ENCODE measurements around the gene PAQR7.

PAQR7 gene

GRCh38 chr1:25813734-25814471, 61.6 kb downstream of the PAQR7 start:
- no peaks in the 10 kb centered on the region for H3K79me2 ChIP-seq (ENCODE audit: control insufficient read depth, low read length)
- no peaks in the 10 kb centered on the region for H3K27me3 ChIP-seq (ENCODE audit: control insufficient read depth, low read length)
- no peaks in the 10 kb centered on the region for H4K20me1 ChIP-seq (ENCODE audit: control insufficient read depth, insufficient read depth, low read depth, low read length)
- no peak overlapping the region for H3K4me2 ChIP-seq (ENCODE audit: low read length)
- TF ChIP-seq, protein P1, sequence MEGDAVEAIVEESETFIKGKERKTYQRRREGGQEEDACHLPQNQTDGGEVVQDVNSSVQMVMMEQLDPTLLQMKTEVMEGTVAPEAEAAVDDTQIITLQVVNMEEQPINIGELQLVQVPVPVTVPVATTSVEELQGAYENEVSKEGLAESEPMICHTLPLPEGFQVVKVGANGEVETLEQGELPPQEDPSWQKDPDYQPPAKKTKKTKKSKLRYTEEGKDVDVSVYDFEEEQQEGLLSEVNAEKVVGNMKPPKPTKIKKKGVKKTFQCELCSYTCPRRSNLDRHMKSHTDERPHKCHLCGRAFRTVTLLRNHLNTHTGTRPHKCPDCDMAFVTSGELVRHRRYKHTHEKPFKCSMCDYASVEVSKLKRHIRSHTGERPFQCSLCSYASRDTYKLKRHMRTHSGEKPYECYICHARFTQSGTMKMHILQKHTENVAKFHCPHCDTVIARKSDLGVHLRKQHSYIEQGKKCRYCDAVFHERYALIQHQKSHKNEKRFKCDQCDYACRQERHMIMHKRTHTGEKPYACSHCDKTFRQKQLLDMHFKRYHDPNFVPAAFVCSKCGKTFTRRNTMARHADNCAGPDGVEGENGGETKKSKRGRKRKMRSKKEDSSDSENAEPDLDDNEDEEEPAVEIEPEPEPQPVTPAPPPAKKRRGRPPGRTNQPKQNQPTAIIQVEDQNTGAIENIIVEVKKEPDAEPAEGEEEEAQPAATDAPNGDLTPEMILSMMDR (IDR thresholded peaks at IDR 0.05; ENCODE audit: low read depth, low read length, poor library complexity, severe bottlenecking), result peak; percentile 13
- no peak for TF ChIP-seq EZH2phosphoT487 (IDR thresholded peaks at IDR 0.05; ENCODE audit: borderline replicate concordance, low read length)
- no peaks in the 10 kb centered on the region for H3K36me3 ChIP-seq (ENCODE audit: control insufficient read depth, low read length)
- H3K9me3 ChIP-seq (ENCODE audit: control insufficient read depth, insufficient read depth, low read length), result no peaks in the 10 kb centered on the region
- H3K27ac ChIP-seq (ENCODE audit: low read depth, low read length), result no peak overlapping the region
- peaks cover 30% of the 10 kb centered on the region for H3K4me1 ChIP-seq (ENCODE audit: control insufficient read depth, low read length)
- H3F3A ChIP-seq (ENCODE audit: control insufficient read depth, insufficient read depth), result no peaks in the 10 kb centered on the region
- H3K4me3 ChIP-seq (ENCODE audit: low read length), result no peak overlapping the region
- no peaks in the 10 kb centered on the region for H3K9me2 ChIP-seq (replicated peaks; ENCODE audit: control insufficient read depth, low read length)

GRCh38 chr1:25813071-25813733, 62.3 kb downstream of the PAQR7 start:
- H3K4me2 ChIP-seq (ENCODE audit: low read length), result no peak overlapping the region
- no peaks in the 10 kb centered on the region for H3K9me3 ChIP-seq (ENCODE audit: control insufficient read depth, insufficient read depth, low read length)
- H3K27ac ChIP-seq (ENCODE audit: low read depth, low read length), result no peak overlapping the region
- H3K79me2 ChIP-seq (ENCODE audit: control insufficient read depth, low read length), result no peaks in the 10 kb centered on the region
- TF ChIP-seq, protein P1 (IDR thresholded peaks at IDR 0.05; ENCODE audit: low read depth, low read length, poor library complexity, severe bottlenecking), result no peak
- TF ChIP-seq EZH2phosphoT487 (IDR thresholded peaks at IDR 0.05; ENCODE audit: borderline replicate concordance, low read length), result no peak
- no peak overlapping the region for H3K4me3 ChIP-seq (ENCODE audit: low read length)
- H4K20me1 ChIP-seq (ENCODE audit: control insufficient read depth, insufficient read depth, low read depth, low read length), result no peaks in the 10 kb centered on the region
- H3F3A ChIP-seq (ENCODE audit: control insufficient read depth, insufficient read depth), result no peaks in the 10 kb centered on the region
- no peaks in the 10 kb centered on the region for H3K9me2 ChIP-seq (replicated peaks; ENCODE audit: control insufficient read depth, low read length)
- peaks cover 25% of the 10 kb centered on the region for H3K4me1 ChIP-seq (ENCODE audit: control insufficient read depth, low read length)
- no peaks in the 10 kb centered on the region for H3K36me3 ChIP-seq (ENCODE audit: control insufficient read depth, low read length)
- no peaks in the 10 kb centered on the region for H3K27me3 ChIP-seq (ENCODE audit: control insufficient read depth, low read length)

Measured in DOHH2 (cell line).